Astrocyte of the cerebellum (primary cell): ENCODE results near the gene VSTM4.

Source experiments
- DNase-seq: peaks from one replicate; pipeline ENCODE4 v3.0.0-alpha.2; 2011; ENCODE audit warnings: low read depth
- H3K4me3 ChIP-seq: 2 replicates; pipeline ENCODE4 v1.5.1; 2011; ENCODE audit warnings: mild to moderate bottlenecking, low read depth, low read length, moderate library complexity
- CTCF ChIP-seq: IDR thresholded peaks from 2 replicates; pipeline ENCODE4 v1.5.1; 2012; ENCODE audit warnings: low read length, low read depth, moderate library complexity, mild to moderate bottlenecking; ENCODE audit errors: missing control alignments
- in situ Hi-C: cut with HindIII; loops from 2 replicates; pipeline ENCODE4 v1.10.0; 2017; ENCODE audit warnings: low sequenced_read_pairs

The VSTM4 gene

GRCh38 chr10:48968036-48968435 is 147.3 kb downstream of the VSTM4 start:
- DNase-seq, result no peak
- in situ Hi-C loops, result no loop called here
- H3K4me3 ChIP-seq, result no peak overlapping the region
- TF ChIP-seq CTCF, result no peak

DNA sequence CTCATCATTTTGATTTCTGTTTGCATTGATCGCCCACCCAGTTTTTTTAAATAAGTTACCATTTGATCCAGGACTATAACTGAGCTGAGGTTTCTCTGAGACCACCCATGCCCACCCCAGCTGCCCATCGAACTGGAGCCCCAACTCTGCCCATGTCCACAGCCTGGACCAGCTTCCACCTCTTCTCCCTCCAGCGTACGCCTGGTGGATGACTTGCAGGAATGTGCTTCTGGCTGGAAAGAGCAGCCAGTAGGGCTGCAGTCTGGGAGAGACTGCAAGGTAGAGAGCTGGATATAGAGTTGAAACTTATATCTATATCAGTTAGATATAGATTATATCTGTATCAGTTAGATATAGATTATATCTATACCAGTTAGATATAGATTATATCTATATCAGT is 149.9 kb downstream of the VSTM4 start:
- in situ Hi-C loops, result no loop called here
- DNase-seq, result no peak
- TF ChIP-seq CTCF, result no peak
- H3K4me3 ChIP-seq, result no peak overlapping the region
